K562 (cell line): Measurements from ENCODE around the gene KRT36. TPM values are rescaled to one million over a fixed set of nuclear protein-coding genes. Genes with fewer than 3 reads are reported as not detected.
A peak's percentile ranks its signal among the peaks of the same experiment; 100 is the strongest.

Source experiments
- ATAC-seq: fragments of 200-7000 bp; cut with Tn5 transposase; 3 replicates; pipeline ENCODE4 v1.9.1; 2020; ENCODE audit warnings: moderate library complexity
- BruUV-seq: library from RNA; stranded (reverse); fragments of 400-500 nt; replicated peaks from 2 replicates; lab custom pipeline; 2021; lab: Mats Ljungman, UMichigan
- CTCF ChIA-PET: fragments of 300-600 bp; formaldehyde crosslinking; extraction: SDS; loops from one replicate; lab custom pipeline; 2021; ENCODE audit warnings: low intra/inter-chr PET ratio; lab: Yijun Ruan, JAX
- POLR2A ChIA-PET: fragments of 300-600, 350-650 bp; sonication (Branson Sonifier 250); formaldehyde crosslinking; extraction: SDS; loops from one replicate; lab custom pipeline; 2021; ENCODE audit warnings: antibody characterized with exemption, inconsistent platforms; lab: Yijun Ruan, JAX
- DNase-seq, 4 experiments: peaks; one replicate each; pipeline versions ENCODE4 v3.0.0 to v3.0.0-alpha.2; 2011 to 2018; ENCODE audit warnings: low spot score in 3 of 4, mixed read lengths in 3 of 4; ENCODE audit errors: extremely low read depth in 1 of 4
- FAIRE-seq: peaks from 2 replicates; lab custom pipeline; 2011; peaks lifted over from hg19 to GRCh38; lab: Jason Lieb, UNC
- H2AFZ ChIP-seq: 2 replicates; pipeline ENCODE4 v1.6.0; 2011; ENCODE audit warnings: low read depth, low read length, control low read depth, inconsistent platforms
- H3K27ac ChIP-seq: fragments of 200-600 bp; 3 replicates; pipeline ENCODE4 v1.8.0; 2011; ENCODE audit warnings: low read depth, mild to moderate bottlenecking, control low read depth, inconsistent platforms, low read length, moderate library complexity, mixed read lengths; ENCODE audit errors: extremely low read depth
- H3K27me3 ChIP-seq, 2 experiments: fragments of 300-600 bp in 1 of 2; 2 replicates in 1 of 2; 3 replicates in 1 of 2; pipeline versions ENCODE4 v1.6.0 to v1.8.0; 2011; ENCODE audit warnings: inconsistent platforms in 2 of 2, low read length in 2 of 2, mild to moderate bottlenecking in 1 of 2, mixed read lengths in 1 of 2, moderate library complexity in 1 of 2; ENCODE audit not compliant: control insufficient read depth in 2 of 2, insufficient read depth in 2 of 2
- H3K36me3 ChIP-seq: fragments of 300-600 bp; 3 replicates; pipeline ENCODE4 v1.8.0; 2011; ENCODE audit warnings: mild to moderate bottlenecking, low read length, inconsistent platforms; ENCODE audit not compliant: control insufficient read depth, insufficient read depth
- H3K4me1 ChIP-seq, 2 experiments: fragments of 200-600 bp in 1 of 2; replicated peaks in 1 of 2; 2 replicates in 1 of 2; 3 replicates in 1 of 2; pipeline versions ENCODE4 v1.5.1 to v1.8.0; 2011; ENCODE audit warnings: inconsistent platforms in 2 of 2, low read length in 2 of 2, mild to moderate bottlenecking in 1 of 2, mixed read lengths in 1 of 2, moderate library complexity in 1 of 2; ENCODE audit not compliant: control insufficient read depth in 2 of 2, insufficient read depth in 2 of 2
- H3K4me2 ChIP-seq: 2 replicates; pipeline ENCODE4 v1.6.1; 2011; ENCODE audit warnings: low read length, control low read depth, inconsistent platforms, mixed read lengths; ENCODE audit not compliant: insufficient read depth
- H3K4me3 ChIP-seq: fragments of 200-600 bp; sonication (generic), shearing (Covaris generic); 2 replicates; pipeline ENCODE4 v1.5.1; 2016; ENCODE audit warnings: control low read depth, inconsistent platforms
- H3K79me2 ChIP-seq: fragments of 200-600 bp; 3 replicates; pipeline ENCODE4 v1.8.0; 2011; ENCODE audit warnings: low read length, inconsistent platforms; ENCODE audit not compliant: control insufficient read depth, insufficient read depth
- H3K9ac ChIP-seq, 2 experiments: 2 replicates each; pipeline versions ENCODE4 v1.6.0 to v1.6.1; 2011; ENCODE audit warnings: low read depth in 2 of 2, low read length in 2 of 2, control low read depth in 1 of 2, inconsistent platforms in 1 of 2, mild to moderate bottlenecking in 1 of 2, mixed read lengths in 1 of 2; ENCODE audit not compliant: insufficient read depth in 1 of 2
- H3K9me1 ChIP-seq: one replicate; pipeline ENCODE4 v1.6.0; 2011; ENCODE audit warnings: inconsistent platforms, mild to moderate bottlenecking, low read length, moderate library complexity; ENCODE audit not compliant: control insufficient read depth, insufficient read depth
- H3K9me3 ChIP-seq: replicated peaks from 2 replicates; pipeline ENCODE4 v1.5.1; 2011; ENCODE audit warnings: low read depth, low read length, inconsistent platforms; ENCODE audit not compliant: control insufficient read depth, insufficient read depth
- H4K20me1 ChIP-seq: replicated peaks from 2 replicates; pipeline ENCODE4 v1.6.1; 2011; ENCODE audit warnings: low read length, inconsistent platforms, mixed read lengths; ENCODE audit not compliant: control insufficient read depth, insufficient read depth
- ATF1 ChIP-seq, 2 experiments: fragments of 450-650 bp in 1 of 2; IDR thresholded peaks; 2 replicates each; pipeline ENCODE4 v1.6.1; 2016; ENCODE audit warnings: missing compliant biosample characterization in 1 of 2, missing genetic modification characterization in 1 of 2
- CBFA2T3 ChIP-seq: fragments of 450-650 bp; IDR thresholded peaks from 2 replicates; pipeline ENCODE4 v1.6.1; 2017
- EWSR1 ChIP-seq: fragments of 450-650 bp; IDR thresholded peaks from 2 replicates; pipeline ENCODE4 v1.6.1; 2018; ENCODE audit warnings: borderline replicate concordance, mild to moderate bottlenecking, low read depth, moderate library complexity; ENCODE audit not compliant: partially characterized antibody
- HDAC1 ChIP-seq, 2 experiments: fragments of 450-650 bp; IDR thresholded peaks; 2 replicates each; pipeline ENCODE4 v1.6.1; 2016 to 2017; ENCODE audit warnings: inconsistent platforms in 1 of 2, mild to moderate bottlenecking in 1 of 2, moderate library complexity in 1 of 2
- HMBOX1 ChIP-seq: sonication (generic); IDR thresholded peaks from 2 replicates; pipeline ENCODE4 v1.6.1; 2016
- PRMT5 ChIP-seq: sonication (generic); formaldehyde crosslinking; IDR thresholded peaks from 2 replicates; pipeline ENCODE4 v1.5.0; 2020; ENCODE audit warnings: missing genetic modification reagents
- RB1 ChIP-seq: fragments of 450-650 bp; IDR thresholded peaks from 2 replicates; pipeline ENCODE4 v1.6.1; 2017; ENCODE audit warnings: low read depth, mild to moderate bottlenecking
- ZFPM2 ChIP-seq: fragments of 250-450 bp; sonication (Bioruptor Pico); IDR thresholded peaks from 2 replicates; pipeline ENCODE4 v1.5.1; 2022; ENCODE audit warnings: mild to moderate bottlenecking
- ZNF282 ChIP-seq: sonication (generic); formaldehyde crosslinking; IDR thresholded peaks from 2 replicates; pipeline ENCODE4 v1.8.1; 2023; ENCODE audit warnings: missing genetic modification reagents
- ZNF408 ChIP-seq: fragments of 250-450 bp; sonication (Bioruptor Pico); IDR thresholded peaks from 2 replicates; pipeline ENCODE4 v1.4.0; 2020; ENCODE audit warnings: low read depth, mild to moderate bottlenecking, moderate library complexity
- ZNF740 ChIP-seq, 3 experiments: fragments of 200-800 bp in 1 of 3; sonication (Bioruptor generic) in 1 of 3; sonication (generic) in 1 of 3; formaldehyde crosslinking in 1 of 3; IDR thresholded peaks; 2 replicates each; pipeline versions ENCODE4 v1.6.1 to v1.8.0; 2016 to 2022; ENCODE audit warnings: mild to moderate bottlenecking in 2 of 3, missing compliant biosample characterization in 2 of 3, missing genetic modification characterization in 2 of 3, missing genetic modification reagents in 1 of 3
- WGBS: fragments of 100-300 bp; shearing (Covaris generic); methylation state at CpG from one replicate; pipeline ENCODE4 v1.1.6; 2016; ENCODE audit warnings: low coverage, mixed read lengths; ENCODE audit not compliant: insufficient coverage; ENCODE audit errors: missing lambda C conversion rate; 5-methylcytosine and 5-hydroxymethylcytosine counted together
- in situ Hi-C: fragments of 300-500 bp; cut with MboI; formaldehyde crosslinking; loops from 4 replicates; pipeline ENCODE4 v1.15.0; 2018; ENCODE audit warnings: inconsistent platforms, mixed read lengths
- intact Hi-C: fragments of 100-400 bp; cut with micrococcal nuclease; formaldehyde crosslinking; loops from 2 replicates; pipeline ENCODE4 v1.14.2; 2022
- polyA plus RNA-seq, 8 experiments: library from polyadenylated mRNA; depleted of rRNA in 4 of 8; stranded (reverse) in 5 of 8; unstranded in 3 of 8; fragments of >200 nt; fragmentation: Nextera tagmentation in 2 of 8; fragmentation: Illumina TruSeq in 1 of 8; extraction: Ambion mirVana in 2 of 8; extraction: Trizol in 1 of 8; gene quantifications; 2 replicates each; pipeline versions ENCODE4 v1.2.1 to v1.2.3, GENCODE V29; 2011 to 2014; ENCODE audit warnings: inconsistent platforms in 1 of 8, missing spikeins in 1 of 8
- total RNA-seq, 7 experiments: library from RNA; depleted of rRNA in 6 of 7; stranded (reverse); fragments of >200 nt in 6 of 7; fragmentation: Illumina TruSeq in 2 of 7; extraction: Trizol in 2 of 7; gene quantifications; 2 replicates each; pipeline versions ENCODE4 v1.2.1 to v1.2.3, GENCODE V29; 2011 to 2021; ENCODE audit warnings: low replicate concordance in 1 of 7
- TF ChIP-seq, protein P1 (sequence below): sonication (generic); formaldehyde crosslinking; IDR thresholded peaks from 2 replicates; pipeline ENCODE4 v1.8.0; 2022; ENCODE audit warnings: mild to moderate bottlenecking, missing genetic modification reagents

Gene KRT36
- total and polyA plus RNA-seq, 9 of the 15 experiments (the other 6 are each of a cell fraction or from before 2014, with no cell fraction given) = 0.04 TPM; not detected in 8

- Histone ChIP-seq H3K4me1 (peaks cover 0 to 14% of the 10 kb centered on the region in 2 experiments; a peak in 4 of 5 replicates), H3K9me1 (no peaks in the 10 kb centered on the region), H4K20me1 (no peaks in the 10 kb centered on the region; the same call in none of the 2 replicates), H3K27me3 (peaks cover 2 to 20% of the 10 kb centered on the region in 2 experiments; a peak in 2 of 5 replicates), H3K4me2 (no peak overlapping the region), H3K9me3 (no peaks in the 10 kb centered on the region), H3K4me3 (no peak overlapping the region), H3K36me3 (no peaks in the 10 kb centered on the region), H3K9ac (no peak overlapping the region), H2AFZ (no peak overlapping the region), H3K27ac (no peak overlapping the region), H3K79me2 (no peaks in the 10 kb centered on the region)
- 7% methylated on average over 10 of the region's 10 CpGs for WGBS
- TF ChIP-seq ZNF740 (CRISPR knock-in tag; IDR thresholded peaks at IDR 0.05) = no peak
- no peak for TF ChIP-seq ZNF740 (tag; IDR thresholded peaks at IDR 0.05)
- 0 out of 2 replicates have a peak, but pooled peaks have one; percentile 4 for TF ChIP-seq CBFA2T3
- TF ChIP-seq ZFPM2 (CRISPR knock-in tag) = no peak
- no peak for TF ChIP-seq ZNF408 (CRISPR knock-in tag)
- no peak for TF ChIP-seq HDAC1 (IDR thresholded peaks at IDR 0.05)
- TF ChIP-seq ATF1 (CRISPR knock-in tag; IDR thresholded peaks at IDR 0.05) = no peak
- TF ChIP-seq ATF1 (tag; IDR thresholded peaks at IDR 0.05) = no peak
- no peak for TF ChIP-seq PRMT5 (CRISPR knock-in tag)
- peak; percentile 90 for TF ChIP-seq HMBOX1
- TF ChIP-seq EWSR1 = no peak
- TF ChIP-seq, protein P1, sequence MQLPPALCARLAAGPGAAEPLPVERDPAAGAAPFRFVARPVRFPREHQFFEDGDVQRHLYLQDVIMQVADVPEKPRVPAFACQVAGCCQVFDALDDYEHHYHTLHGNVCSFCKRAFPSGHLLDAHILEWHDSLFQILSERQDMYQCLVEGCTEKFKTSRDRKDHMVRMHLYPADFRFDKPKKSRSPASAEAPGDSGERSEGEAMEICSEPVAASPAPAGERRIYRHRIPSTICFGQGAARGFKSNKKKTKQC = no peak
- no peak for TF ChIP-seq RB1
- TF ChIP-seq ZNF282 = no peak
- FAIRE-seq = peak; percentile 69
- no peak for ATAC-seq
- POLR2A ChIA-PET = interaction anchor here (1.0 to 2.6 kb wide), 2 partner anchors 12 to 59 kb away, joined by 5 to 9 read pairs; no protein-coding TSS in a partner anchor
- intact Hi-C loops (loop anchor here (10.0 kb wide), 2 partner anchors 175 to 585 kb away; no protein-coding TSS in a partner anchor), in situ Hi-C loops (loop anchor here (5.0 kb wide), 1 partner anchor 57 kb away; no protein-coding TSS in a partner anchor)
- CTCF ChIA-PET = no interaction called here
- BruUV-seq = no TSS peak
- DNase-seq = no peak
Measured at GRCh38 chr17:41490000-41490990, 585 bp upstream of the KRT36 start.
